ENCODE measurements around the gene RSAD1.

DNA sequence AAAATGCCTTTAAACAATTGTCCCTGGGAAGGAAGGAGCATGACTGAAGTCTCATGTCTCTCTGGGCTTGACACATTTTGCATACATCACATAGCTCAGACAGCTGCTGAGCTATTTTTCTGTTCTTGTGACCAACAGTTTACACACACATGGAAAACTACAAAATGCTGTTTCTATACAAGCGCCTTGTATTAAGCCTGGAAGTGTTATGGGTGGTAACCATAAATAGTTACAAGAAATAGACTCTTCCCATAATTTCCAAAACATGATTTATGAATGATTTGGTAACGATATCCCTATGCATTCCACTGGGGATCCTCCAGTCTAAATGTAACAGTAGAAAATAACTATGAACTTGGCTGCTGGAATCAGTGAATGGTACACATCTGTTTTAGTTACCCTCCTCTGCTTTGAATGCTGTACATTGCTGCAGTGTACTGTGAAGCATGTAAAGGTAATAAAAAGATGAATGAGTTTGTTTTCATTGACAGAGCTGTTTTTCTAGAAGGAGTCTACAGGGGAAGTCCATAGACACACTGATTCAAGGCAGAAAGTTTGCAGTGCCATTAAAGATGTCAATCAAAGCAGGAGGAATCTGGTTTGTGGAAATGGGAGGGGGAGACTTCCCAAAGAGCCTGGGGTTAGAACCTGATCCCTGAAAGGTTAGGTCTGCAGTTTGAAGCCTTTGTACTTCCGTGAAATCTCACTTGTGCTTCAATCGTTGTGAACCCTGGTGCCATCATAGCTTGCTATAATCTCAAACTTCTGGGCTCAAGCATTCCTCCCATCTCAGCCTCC lies 47.6 kb upstream of the RSAD1 start:
- TF ChIP-seq CTCF (IDR thresholded peaks at IDR 0.05) = no peak
- TF ChIP-seq POLR2A (IDR thresholded peaks at IDR 0.05) = no peak

Measured in body of pancreas (tissue), 4 donors.